ENCODE measurements around the gene TRABD2B.

Gene TRABD2B

DNA sequence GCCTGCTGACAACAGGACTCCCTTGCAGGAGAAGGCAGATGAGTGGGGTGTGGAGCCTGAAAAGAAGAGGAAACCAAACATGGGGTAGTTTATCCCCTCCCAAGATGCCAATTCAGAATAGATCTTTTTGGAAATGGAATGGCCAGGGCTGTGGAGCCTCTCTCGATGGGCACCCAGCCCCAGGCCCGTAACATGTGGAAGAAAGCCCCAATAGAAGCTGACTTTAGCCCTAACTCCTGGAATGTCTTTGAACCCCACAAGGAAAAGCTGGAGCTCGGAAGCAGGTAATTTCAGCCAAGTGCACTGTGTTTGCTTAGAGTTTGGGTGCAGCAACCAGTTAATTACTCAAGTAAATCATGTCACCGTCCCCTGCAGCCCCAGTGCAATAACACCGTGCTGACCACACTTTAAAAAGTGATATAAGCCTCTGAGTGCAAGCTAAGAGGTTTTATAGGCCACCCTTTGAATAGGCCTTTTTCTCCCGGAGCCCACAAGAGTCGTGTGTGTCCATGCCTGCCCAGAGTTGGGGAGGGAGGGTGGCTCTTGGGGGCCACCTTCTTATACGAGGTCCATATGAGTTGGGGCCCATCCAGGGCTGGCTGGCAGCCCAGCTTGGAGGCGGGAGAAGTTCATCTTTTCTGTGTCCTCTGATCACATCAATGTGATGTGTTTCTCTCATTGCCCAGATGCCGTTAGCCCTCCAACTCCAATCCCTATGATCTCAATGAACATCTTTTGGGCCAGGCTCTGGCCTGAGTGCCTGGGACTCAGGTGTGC, 153.2 kb downstream of the TRABD2B start:
- no peak for DNase-seq

DNA sequence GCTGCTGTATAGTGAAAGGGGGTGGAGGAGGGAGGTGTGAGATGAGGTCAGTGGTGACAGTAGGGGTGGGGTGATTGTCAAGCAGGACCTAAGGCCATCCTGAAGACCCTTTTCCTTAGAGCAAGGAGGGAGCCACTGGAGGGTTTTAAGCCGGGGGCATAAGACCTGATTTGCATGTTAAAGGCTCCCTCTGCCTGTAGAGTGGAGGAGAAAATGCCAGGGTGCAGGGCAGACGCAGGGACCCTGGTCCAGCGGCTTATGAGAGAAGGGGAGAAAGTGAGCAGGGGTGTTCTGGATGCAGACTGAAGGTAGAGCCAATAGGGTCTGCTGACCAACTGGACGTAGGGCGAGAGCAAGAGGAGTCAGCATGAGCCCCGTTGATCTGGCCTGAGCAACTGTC, 154.1 kb downstream of the TRABD2B start:
- no peak for DNase-seq

DNA sequence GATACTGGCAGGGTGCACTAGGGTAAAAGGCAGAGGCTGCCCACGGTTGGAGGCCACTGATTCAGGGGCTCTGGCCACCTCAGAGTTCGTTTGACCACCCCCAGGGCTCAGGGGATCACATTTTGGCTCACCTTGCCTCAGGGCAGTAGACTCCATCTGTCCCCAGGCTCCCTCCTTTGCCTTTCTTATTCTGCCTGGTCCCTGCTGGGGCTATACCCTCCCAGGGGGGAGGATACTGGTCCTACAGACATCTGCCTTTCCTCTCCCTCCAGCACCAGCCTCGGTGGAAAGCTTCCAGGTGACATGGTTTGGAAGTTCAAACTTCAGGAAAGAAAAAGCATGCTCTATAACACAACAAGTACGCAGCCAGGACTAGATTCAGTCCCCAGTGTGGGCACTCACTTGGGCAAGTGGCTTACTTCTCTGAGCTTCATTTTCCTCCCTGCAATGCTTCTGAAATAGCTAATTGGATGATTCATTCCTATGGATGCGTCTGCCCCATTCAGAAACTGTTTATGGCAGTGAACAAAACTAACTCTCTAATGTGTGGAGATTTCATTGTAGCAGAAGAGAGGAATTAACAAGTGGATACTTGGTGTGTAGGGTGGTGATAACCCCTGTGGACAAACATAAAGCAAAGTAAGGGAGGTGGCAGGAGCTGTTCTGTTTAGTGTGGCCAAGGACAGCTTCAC, 154.8 kb downstream of the TRABD2B start:
- DNase-seq = no peak

DNA sequence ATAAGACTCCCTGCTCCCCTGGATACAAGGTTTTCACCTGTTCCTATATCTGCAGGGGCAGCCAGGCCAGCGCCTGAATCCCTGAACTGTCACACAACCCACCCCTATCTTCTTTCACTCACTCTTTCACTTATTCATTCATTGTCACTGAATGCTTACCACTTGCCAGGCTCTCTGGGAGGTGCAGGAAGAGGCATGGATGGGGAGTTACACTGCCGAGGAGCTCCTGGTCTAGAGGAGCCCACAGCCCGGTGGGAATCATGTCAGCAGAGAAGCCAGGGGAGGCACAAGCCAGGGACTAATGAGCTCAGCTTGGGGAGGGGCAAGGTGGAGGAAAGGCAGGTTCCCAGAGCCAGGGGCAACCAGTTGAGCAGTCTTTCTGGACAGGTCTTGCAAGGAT, 155.8 kb downstream of the TRABD2B start:
- no peak for DNase-seq

DNA sequence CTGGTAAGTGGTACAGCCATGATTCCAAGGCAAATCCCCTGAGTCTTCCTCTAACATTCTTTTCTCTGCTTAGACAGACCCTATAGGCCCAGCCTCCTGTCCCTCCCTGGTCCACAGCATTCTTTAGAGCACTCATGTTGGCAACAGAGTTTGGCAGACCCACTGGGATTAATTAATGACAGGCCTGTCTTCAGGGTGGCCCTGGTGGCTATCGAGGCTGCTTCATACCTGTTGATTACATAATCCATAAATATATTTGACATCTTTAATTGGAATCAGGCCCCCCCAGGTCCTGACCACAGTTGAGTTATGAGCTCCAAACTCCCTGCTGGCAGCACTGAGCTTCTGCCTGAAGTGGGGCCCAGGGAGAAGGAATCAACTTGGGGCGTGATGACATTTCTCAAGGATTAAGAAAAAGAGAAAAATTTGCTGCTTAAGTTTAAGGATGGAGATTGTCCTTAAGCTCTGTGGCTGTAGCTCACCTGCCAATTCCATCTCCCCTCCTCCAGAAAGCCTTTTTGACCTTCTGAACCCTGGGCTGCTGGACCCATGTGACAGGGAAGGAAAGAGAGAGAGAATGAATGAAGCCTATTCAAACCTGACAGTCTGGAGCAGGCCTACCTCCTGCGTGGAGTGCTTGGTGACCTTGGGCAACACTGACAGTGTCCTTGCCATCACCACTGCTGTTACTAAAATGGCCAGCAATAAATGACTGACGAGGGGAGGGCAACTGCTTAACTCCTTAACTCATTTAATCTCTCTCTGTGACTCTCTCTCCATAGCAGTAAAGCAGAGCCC, 156.6 kb downstream of the TRABD2B start:
- no peak for DNase-seq

DNA sequence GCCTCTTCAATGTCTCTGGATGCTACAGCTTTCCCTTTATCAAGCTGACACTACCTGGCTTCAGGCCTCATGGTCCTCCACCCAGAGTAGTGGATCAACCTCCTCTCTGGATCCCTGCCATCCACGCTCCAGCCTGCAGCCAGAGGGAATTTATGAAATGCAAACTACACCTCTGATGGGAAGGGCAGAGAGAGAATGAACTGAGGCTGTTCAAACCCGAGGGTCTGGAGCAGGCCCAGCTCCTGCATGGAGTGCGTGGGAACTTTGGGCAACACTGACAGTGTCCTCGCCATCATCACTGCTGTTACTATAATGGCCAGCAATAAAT, 157.8 kb downstream of the TRABD2B start:
- no peak for DNase-seq

DNA sequence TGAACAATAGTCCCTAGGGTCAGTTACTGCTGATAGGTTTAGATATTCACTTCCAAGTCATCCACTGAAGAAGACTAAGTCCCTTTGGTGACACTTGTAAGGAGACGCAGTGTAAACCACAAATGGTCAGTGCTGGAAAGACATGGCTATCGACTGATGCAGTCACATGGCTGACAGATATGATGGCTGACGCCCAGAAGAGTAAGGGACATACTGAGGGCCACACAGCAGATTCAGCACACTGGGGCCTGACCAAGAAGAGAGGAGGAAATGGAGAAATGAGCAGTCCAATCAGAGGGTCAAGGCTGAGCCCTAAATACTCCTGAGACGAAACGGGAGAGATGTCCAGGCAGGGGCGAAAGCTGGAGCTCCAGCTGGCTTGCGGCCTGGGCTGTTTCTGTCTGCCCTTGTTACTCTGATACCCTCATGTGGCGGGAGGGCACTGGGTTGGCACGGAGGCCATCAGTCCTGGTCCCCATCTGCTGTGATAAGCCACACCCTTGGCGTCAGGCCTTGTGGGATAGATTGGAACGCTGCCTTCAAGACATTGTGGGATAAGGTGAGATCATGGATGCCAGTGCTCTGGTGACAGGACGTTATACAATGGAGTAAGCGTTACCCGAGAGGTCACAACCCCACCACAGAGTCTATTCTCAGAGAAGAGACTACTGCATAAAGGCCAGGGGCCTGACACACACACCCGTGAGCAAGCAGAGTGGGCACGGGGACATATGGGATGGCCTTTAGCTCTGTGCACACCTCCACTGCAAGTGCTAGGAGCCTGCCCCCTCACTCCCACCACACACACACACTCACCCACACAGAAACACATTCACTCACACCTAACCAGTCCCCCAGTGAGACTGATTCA, 158.4 kb downstream of the TRABD2B start:
- no peak for DNase-seq

DNA sequence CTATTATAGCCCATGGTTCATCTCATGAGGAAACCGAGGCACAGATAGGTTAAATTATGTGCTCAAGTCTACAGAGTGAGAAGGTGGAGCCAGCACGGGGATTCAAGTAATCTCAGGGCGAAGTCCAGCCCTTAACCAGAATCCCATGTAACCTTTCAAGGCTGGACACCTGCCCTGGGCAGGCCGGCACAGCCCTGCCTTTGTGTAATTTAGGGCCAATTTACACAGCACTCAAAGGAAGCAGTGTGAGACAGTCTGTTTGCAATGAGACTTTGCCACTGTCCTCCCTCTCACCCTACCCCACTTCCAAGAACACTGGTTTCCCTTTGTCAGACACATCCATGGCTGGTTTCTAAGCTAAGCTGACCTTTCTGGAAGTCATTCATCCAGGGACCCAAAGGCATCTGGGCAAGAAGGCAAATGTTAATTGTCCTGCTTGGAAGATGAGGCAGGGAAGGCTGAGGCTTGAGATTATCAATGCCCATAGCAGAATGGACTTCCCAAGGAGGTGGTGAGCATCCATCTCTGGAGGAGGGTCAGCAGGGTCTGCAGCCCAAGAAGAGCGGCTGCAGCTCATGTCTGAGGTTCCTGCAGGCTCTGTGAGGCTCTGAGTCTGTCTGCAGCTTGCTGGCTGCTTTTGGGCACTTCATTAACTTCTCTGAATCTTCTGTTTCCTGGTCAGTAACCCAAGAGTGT, 159.2 kb downstream of the TRABD2B start:
- DNase-seq = no peak

DNA sequence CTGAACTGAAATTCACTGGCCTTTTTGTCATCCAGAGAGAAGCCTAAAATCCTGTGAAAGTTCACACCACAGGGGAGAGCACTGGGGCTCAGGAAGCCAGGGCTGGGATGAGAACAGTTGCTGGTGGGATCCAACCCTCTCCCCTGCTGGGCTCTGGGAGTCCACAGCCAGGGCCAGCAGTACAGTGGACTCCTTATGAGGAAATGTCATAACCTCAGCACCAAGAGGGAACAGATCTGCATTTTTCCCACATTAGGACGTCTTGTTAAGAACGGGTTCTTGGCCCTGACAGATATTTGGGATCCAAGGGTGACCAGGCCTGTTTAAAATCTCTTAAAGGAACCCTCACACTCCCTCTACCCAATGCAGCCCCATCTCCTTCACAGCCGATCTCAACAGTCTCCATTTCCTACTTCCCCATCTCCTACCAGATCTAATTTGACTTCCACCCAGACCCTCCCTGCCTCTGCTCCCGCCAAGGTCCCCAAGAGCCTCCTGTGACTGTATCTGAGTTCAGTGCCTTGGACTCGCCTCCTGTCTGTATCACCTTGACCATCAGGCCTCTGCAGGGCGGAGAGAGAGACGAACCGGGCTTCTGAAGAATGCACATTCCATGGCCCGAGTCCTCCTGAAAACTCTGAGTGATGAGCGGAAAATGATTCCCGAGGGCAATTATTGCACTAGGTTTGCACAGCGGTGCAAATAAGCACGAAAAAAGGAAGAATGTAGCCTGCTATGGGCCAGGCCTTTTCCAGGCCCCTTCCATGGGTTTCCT, 159.9 kb downstream of the TRABD2B start:
- DNase-seq = no peak

DNA sequence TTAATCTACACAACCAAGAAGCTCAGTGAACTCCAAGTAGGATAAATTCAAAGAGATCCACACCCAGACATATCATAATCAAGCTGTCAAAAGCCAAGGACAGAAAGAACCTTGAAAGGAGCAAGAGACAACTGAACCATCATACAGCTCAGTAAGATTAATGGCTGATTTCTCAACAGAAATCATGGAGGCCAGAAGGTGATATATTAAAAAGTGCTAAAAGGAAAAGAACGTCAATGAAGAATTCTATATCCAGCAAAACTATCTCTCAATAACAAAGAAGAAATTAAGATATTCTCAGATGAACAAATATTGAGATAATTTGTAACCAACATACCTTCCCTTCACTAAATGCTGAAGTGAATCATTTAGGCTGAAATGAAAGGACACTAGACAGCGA, 161.8 kb downstream of the TRABD2B start:
- no peak for DNase-seq

DNA sequence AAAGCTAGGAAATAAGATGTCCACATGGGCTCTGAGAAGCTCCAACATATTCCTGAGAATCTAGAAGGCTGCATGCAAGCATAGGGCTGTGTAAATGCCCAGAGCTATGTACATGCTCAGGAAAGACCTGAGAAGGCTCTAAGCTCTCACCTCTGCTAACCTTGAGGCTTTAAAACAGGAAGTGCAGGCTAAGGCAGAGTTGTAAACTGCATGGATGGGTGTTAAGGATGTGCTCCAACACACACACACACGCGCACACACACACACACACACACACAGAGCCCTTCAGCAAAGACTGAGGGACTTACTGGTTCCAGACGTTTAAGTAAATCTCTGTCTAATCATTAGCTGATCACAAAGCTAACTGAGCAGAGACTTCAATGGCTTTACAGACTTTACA, 162.9 kb downstream of the TRABD2B start:
- DNase-seq = no peak

DNA sequence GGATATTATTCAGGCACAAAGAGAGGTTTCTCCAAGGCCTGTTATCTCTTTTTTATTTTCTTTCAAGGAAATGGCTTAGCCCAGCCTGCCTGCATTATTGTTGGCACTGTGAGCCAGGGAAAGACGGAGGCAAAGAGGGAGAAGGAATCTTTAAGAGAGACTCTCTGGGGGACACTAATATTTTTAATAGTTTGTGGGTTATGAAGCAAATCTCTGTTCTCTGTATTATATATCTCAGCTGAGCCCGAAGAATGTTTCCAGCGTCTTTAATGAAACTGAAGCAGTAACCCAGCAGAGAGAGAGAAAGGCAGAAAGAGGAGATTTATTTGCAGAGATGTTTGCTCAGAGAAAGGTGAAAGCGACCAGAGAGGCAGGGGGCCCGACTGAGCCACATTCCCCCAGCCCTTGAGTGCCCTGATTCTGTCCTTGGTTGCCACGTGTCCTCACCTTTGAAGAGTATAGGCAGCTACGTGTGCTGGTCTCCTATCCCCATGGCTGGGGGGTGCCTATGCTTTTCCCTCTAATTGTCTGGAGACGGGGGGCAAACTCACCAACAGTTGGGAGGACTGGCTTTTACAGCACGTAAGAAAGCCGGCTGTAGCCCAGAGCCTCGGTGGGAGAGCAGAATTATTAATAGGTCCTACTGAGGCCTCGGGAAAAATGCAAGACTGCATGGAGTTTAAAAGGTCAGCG, 166.4 kb downstream of the TRABD2B start:
- DNase-seq = no peak

DNA sequence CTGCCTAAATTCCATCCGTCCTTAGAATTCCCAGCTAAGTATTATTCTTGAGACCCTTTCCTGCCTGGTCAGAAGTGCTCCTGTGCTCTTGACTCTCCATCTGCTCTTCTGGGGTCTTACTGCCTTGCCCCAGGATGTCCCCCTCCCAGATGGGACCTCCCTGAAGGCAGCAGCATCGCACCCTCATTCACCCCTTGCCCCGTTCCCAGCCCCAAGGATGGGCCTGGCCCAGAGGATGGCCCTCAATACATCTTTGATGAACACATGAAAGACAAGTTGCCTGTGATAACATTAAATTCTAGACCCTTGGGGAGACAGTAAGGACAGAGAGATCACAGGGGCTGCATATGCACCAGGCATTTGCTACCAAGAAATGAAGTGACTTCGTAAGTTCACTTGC, 167.2 kb downstream of the TRABD2B start:
- no peak for DNase-seq

DNA sequence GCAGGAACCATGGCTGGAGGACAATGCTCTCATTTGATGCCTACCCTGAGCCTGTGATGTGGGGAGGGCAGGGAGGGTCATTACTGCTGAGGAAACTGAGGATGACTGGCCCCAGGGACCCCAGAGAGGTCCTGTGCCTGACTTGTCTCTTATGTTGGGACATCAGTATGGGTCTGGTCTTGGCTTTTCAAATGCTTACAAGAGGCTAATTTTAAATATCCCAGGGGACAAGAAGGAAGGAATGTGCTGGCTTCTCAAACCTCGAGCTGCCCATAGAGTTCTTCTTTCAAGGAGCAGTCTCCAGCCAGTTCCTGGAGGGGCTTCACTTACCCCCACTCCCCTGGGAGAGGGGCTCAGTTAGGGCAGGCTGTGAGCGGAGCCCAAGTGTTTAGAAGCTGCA, 168.2 kb downstream of the TRABD2B start:
- DNase-seq = no peak

DNA sequence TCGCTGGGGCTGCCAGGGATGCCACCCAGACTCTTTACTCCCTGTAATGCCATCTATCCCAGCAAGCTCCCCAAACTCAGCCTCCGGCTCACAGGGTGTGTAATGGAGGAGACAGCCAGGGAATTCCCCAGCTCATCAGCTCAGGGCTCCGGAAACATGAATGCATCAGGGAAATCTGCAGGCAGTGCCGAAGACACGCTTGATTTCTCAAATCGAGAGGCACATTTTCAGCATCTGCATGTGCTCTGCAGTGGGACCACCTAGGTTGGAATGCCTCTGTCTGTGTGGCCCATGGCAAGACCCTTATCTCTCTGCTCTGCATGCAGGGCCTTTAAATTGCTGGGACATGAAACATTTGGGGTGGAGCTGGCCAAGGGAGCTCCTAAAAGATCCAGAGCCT, 170.1 kb downstream of the TRABD2B start:
- DNase-seq = no peak

DNA sequence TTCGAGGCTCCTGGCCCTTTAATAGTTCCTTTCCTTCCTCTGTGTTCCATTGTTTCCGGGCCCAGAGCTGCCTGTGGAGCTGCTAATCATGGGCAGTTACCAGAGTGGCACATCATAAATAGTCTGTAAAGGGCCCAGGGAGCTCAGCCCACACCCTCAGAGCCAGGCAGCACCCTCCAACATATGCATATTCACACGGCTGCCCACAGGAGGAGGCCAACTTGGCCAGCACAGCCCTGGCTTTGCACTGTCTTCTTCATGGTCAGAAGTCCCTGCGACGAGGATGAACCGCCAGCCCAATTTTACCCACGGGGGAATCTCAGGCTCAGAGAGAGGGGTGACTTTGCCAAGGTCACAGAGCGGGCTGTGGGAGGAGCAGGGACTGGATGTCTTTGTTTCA, 172.5 kb downstream of the TRABD2B start:
- no peak for DNase-seq

DNA sequence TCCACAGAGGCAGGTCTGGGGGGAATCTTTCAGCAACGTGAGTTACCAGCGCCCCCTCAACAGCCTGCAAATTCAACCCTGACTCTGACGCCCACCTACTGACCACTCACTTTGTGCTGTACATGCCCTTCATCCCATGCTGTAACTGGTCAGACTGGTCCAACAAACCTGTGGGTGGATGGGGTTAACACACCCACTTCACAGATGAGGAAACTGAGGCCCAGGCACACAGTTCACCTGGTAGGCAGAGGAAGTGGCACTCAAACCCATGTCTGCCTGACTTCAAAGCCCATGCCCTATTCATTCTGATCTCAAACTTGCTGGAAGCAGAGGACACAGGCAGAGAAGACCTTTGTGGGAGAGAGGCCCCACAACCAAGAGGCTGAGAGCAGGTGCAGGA, 172.9 kb downstream of the TRABD2B start:
- DNase-seq = no peak

DNA sequence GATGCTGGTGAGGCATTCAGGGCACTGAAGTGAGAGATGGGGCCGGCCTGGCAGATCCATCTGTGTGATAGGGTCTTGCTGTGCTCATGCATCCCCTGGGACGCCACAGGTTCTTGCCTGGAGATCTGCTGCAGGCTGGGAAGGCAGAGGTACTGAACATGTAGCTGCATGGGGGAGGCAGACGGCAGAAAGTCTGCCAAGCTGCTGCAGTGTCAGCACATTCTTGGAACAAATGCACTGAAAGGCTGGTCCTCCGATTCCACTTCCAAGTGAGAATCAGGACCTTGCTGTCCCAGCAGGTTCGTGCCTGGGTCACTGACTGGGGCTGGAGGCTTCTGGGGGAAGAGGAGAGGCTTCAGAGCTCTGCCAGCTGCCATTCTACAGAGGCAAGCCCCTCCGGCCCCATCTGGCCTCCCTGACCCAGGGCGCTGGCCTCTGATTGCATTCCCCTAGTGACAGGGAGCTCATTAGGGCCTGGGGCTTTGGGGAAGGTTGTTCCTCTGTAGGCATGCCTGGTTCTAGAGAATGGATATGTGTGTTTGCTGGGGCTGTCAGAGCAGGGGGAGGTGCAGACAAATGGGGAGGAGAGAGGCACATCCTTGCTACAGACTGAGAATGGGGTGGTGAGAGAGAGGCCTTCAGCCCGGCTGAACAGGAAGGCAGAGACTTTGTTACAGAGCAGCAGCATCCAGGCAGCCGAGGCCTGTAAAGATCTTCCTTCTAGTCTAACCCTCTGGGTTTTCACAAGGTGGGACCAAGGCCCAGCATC, 174.0 kb downstream of the TRABD2B start:
- DNase-seq = no peak

DNA sequence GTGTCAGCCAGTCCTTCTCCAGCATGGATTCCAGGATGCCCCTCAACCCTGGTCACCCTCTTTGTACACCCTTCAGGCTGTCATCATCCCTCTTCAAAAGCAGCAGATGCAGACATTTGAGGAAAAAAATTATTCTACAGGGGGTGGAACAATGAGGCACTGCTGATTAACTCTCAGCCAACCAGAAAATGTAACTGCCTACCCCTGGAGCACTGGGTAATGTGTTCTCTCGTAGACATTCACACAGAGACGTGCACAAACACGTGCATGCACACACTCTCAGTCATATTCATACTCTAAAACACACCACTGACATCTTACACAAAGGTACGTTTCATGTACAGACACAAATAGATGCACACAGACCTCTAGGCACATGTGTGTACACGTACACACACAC, 175.4 kb downstream of the TRABD2B start:
- DNase-seq = no peak

DNA sequence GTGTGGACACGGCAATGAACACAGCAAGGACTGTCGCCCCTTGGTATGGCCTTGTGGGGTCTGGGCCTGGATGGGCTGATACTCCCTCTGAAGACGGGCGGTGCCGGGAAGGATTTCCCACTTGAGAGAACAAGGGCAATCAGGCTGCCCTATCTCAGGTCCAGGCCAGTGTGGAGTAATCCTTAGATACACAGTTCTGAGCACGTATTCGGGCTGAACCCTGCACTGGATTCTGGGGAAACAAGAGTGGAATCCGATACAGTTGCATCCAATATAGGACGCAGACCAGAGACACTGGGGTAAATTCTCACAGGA, 177.7 kb downstream of the TRABD2B start:
- DNase-seq = no peak

Data from effector CD8-positive, alpha-beta T cell (primary cell).